Measurements from ENCODE around the gene KLHL3. TPM values are rescaled to one million over a fixed set of nuclear protein-coding genes. Genes with fewer than 3 reads are reported as not detected.
A peak's percentile ranks its signal among the peaks of the same experiment; 100 is the strongest.

KLHL3 gene
- total RNA-seq, 6 donors from 2014 or later, result 2.7 to 17.8 (median 5.2) TPM

DNA sequence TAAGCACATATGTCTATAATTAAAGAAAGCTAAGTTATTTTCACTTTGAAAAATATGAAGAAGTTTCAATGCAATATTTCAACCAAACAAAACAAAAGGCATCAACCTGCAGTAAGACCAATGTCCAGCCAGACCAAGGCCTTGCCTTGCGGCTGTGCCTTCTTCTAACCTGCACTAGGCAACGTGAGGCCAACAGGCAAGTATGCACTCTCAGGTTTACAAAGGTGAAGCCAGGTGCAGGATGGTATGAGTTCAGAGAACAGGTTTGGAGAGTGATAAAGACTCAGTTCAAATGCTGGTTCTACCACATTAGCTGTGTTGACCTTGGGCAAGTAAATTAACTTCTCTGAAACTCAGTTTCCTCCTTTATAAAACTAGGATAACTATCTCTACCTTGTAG lies 79.3 kb downstream of the KLHL3 start:
- TF ChIP-seq POLR2A (IDR thresholded peaks at IDR 0.05) (no peak), EP300 (IDR thresholded peaks at IDR 0.05) (no peak), POLR2AphosphoS5 (IDR thresholded peaks at IDR 0.05) (no peak)
- TF ChIP-seq, protein P1, sequence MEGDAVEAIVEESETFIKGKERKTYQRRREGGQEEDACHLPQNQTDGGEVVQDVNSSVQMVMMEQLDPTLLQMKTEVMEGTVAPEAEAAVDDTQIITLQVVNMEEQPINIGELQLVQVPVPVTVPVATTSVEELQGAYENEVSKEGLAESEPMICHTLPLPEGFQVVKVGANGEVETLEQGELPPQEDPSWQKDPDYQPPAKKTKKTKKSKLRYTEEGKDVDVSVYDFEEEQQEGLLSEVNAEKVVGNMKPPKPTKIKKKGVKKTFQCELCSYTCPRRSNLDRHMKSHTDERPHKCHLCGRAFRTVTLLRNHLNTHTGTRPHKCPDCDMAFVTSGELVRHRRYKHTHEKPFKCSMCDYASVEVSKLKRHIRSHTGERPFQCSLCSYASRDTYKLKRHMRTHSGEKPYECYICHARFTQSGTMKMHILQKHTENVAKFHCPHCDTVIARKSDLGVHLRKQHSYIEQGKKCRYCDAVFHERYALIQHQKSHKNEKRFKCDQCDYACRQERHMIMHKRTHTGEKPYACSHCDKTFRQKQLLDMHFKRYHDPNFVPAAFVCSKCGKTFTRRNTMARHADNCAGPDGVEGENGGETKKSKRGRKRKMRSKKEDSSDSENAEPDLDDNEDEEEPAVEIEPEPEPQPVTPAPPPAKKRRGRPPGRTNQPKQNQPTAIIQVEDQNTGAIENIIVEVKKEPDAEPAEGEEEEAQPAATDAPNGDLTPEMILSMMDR (IDR thresholded peaks at IDR 0.05), result no peak
- H3K36me3 ChIP-seq, result no peaks in the 10 kb centered on the region
- no peak for ATAC-seq (ENCODE audit: low FRiP score in 2 of 2)
- H3K27me3 ChIP-seq, result no peaks in the 10 kb centered on the region
- H3K27ac ChIP-seq, result no peak overlapping the region
- H3K9me3 ChIP-seq, result no peaks in the 10 kb centered on the region
- WGBS, 2 donors, result 93 to 94% methylated on average over 2 of the region's 2 CpGs
- DNase-seq, result no peak
- H3K4me3 ChIP-seq, result no peak overlapping the region
- peaks cover 0 to 6% (median 3%) of the 10 kb centered on the region in 4 donors for H3K4me1 ChIP-seq

DNA sequence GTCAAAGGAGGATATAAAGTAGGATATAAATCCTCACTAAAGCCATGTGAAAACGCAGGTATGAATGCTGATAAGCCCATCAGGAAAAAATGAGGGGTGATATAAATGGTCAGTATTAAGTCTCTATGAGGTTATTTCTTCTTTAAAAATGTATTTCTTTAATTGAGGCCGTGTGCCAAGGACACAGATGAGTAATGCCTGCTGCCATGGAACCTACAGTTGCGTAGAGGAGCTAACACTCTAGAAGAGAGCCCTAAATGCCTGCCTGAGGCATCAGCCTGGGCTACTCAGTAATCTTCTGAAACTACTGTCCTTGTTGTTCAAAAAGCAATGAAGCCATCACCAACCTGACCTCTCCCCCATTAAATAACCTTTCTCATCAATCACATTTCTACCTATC lies 84.9 kb downstream of the KLHL3 start:
- 91 to 94% methylated on average over 3 of the region's 3 CpGs for WGBS, 2 donors
- no peak for TF ChIP-seq EP300 (IDR thresholded peaks at IDR 0.05)
- TF ChIP-seq POLR2AphosphoS5 (IDR thresholded peaks at IDR 0.05), result no peak
- TF ChIP-seq, protein P1 (IDR thresholded peaks at IDR 0.05), result no peak
- no peak for TF ChIP-seq POLR2A (IDR thresholded peaks at IDR 0.05)
- ATAC-seq (ENCODE audit: low FRiP score in 2 of 2) (no peak), DNase-seq (no peak)
- no peaks in the 10 kb centered on the region for H3K4me1 ChIP-seq
- H3K27ac ChIP-seq, result no peak overlapping the region
- H3K9me3 ChIP-seq, result no peaks in the 10 kb centered on the region
- H3K36me3 ChIP-seq, result no peaks in the 10 kb centered on the region
- H3K27me3 ChIP-seq, result no peaks in the 10 kb centered on the region
- no peak overlapping the region for H3K4me3 ChIP-seq

DNA sequence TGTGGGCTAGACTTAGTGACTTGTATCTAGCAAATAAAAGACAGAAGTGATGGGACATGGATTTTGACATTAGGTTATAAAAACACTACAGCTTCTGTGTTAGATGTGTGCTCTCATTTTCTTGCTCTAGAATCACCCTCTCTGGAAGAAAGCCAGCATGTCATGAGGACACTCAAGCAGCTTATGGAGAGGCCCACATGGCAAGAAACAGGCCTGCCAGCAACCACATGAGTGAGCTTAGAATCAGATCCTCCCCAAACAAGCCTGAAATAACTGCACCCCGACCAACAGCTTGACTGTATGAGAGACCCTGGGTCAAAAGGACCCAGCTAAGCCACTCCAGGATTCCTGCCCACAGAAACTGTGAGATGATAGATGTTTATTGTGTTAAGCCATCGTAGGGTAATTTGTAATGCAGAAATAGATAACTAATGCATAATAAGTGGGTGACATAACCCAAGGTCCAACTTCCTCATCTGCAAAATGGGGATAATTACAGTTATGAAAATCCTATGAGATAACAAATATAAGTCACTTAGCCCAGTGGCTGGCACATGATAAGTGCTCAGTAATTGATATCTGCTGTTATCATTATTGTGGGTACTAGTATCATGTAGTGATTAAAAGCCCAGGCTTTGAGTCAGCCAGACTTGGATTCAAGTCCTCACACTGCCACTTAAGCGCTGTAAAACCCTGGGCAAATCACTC lies 86.5 kb downstream of the KLHL3 start:
- Histone ChIP-seq H3K9me3 (peaks cover 0 to 5% (median 0%) of the 10 kb centered on the region in 4 donors), H3K36me3 (no peaks in the 10 kb centered on the region), H3K4me1 (no peaks in the 10 kb centered on the region), H3K27me3 (no peaks in the 10 kb centered on the region), H3K4me3 (no peak overlapping the region), H3K27ac (no peak overlapping the region)
- WGBS, 2 donors, result 53 to 84% methylated on average over 2 to 3 of the region's 3 CpGs
- ATAC-seq (ENCODE audit: low FRiP score in 2 of 2) (peak in 1 of 2 donors; percentile 55), DNase-seq (peak in 1 of 2 donors; percentile 82)
- TF ChIP-seq POLR2AphosphoS5 (IDR thresholded peaks at IDR 0.05) (peak in 1 of 2 donors; percentile 40), POLR2A (IDR thresholded peaks at IDR 0.05) (no peak)

DNA sequence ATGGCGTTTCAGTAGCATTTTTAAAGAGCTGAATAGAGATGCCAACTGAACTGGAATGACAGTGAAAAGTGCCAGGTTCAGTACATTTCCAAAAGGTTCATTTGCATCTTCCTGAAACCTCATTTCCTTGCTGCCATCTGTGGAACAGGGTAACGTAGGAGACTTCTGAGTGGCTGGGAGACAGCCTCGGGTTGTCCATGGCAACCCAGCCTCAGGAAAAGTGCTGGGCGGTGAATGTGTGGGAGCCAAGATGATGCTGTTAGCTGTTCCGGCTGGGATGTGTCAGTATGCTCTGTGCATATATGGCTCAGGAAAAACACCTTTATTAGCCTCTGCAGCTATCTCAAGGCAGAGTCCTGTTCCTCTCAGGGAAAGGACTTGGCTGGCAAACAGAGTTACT lies 87.5 kb downstream of the KLHL3 start:
- H3K9me3 ChIP-seq, result peaks cover 0 to 5% (median 0%) of the 10 kb centered on the region in 4 donors
- H3K4me1 ChIP-seq, result no peaks in the 10 kb centered on the region
- no peak overlapping the region for H3K4me3 ChIP-seq
- no peaks in the 10 kb centered on the region for H3K36me3 ChIP-seq
- peak in 1 of 2 donors; percentile 40 for ATAC-seq (ENCODE audit: low FRiP score in 2 of 2)
- no peak overlapping the region for H3K27ac ChIP-seq
- TF ChIP-seq POLR2AphosphoS5 (IDR thresholded peaks at IDR 0.05) (no peak), POLR2A (IDR thresholded peaks at IDR 0.05) (no peak), EP300 (IDR thresholded peaks at IDR 0.05) (no peak)
- TF ChIP-seq, protein P1 (IDR thresholded peaks at IDR 0.05), result no peak
- no peak for DNase-seq
- 91 to 93% methylated on average over 5 of the region's 5 CpGs for WGBS, 2 donors
- no peaks in the 10 kb centered on the region for H3K27me3 ChIP-seq

DNA sequence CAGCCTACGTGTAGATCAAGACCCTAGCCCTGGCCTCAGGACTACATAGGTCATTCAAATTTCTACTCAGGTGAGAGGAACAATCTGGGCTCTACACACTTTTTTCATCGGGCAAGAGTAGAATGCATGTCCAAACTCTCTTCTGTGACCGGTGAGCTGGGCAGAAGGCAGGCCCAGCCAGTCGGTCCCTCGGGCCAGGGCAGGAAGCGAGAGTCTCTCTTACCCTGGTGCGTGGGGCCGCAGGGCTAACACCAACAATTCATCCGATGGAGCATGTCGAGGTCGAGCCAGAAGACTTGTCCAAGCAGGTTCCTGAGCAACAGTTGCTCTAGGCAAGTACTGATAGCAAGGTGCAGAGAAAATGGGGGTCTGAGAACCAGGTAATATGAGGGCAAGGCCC lies 88.5 kb downstream of the KLHL3 start:
- 93 to 96% methylated on average over 11 of the region's 11 CpGs for WGBS, 2 donors
- Histone ChIP-seq H3K36me3 (no peaks in the 10 kb centered on the region), H3K4me1 (no peaks in the 10 kb centered on the region), H3K27ac (no peak overlapping the region), H3K4me3 (no peak overlapping the region), H3K9me3 (peaks cover 0 to 5% (median 0%) of the 10 kb centered on the region in 4 donors), H3K27me3 (no peaks in the 10 kb centered on the region)
- ATAC-seq (ENCODE audit: low FRiP score in 2 of 2) (no peak), DNase-seq (peak in 1 of 2 donors; percentile 44)
- TF ChIP-seq, protein P1 (IDR thresholded peaks at IDR 0.05), result no peak
- no peak for TF ChIP-seq POLR2AphosphoS5 (IDR thresholded peaks at IDR 0.05)
- no peak for TF ChIP-seq POLR2A (IDR thresholded peaks at IDR 0.05)
- TF ChIP-seq EP300 (IDR thresholded peaks at IDR 0.05), result no peak

All from upper lobe of left lung (tissue), 6 donors.